Pancreas (tissue), 10 donors: ENCODE measurements around the gene RNF227. TPM values are rescaled to one million over a fixed set of nuclear protein-coding genes. Genes with fewer than 3 reads are reported as not detected.

Source experiments
- ATAC-seq, 4 donors: fragments of 200-7000 bp; cut with Tn5 transposase; one replicate each; pipeline versions ENCODE4 v1.8.0 to v1.9.1; 2020; ENCODE audit warnings: mild to moderate bottlenecking in 4 of 4, moderate library complexity in 4 of 4
- DNase-seq, 6 donors: peaks; one replicate each; pipeline ENCODE4 v3.0.0-alpha.2; 2020
- FAIRE-seq: peaks from 2 replicates; lab custom pipeline; 2012; peaks lifted over from hg19 to GRCh38; lab: Jason Lieb, UNC
- H3K27ac ChIP-seq, 4 donors: fragments of 200-600 bp; sonication (generic); 1 replicate in 3 of 4; 2 replicates in 1 of 4; pipeline versions ENCODE4 v1.5.0 to v1.8.0; 2020
- H3K27me3 ChIP-seq, 4 donors: fragments of 200-600 bp; one replicate each; pipeline ENCODE4 v1.8.0; 2021
- H3K36me3 ChIP-seq, 3 donors: fragments of 200-600 bp; sonication (generic) in 1 of 3; one replicate each; pipeline versions ENCODE4 v1.5.0 to v1.8.0; 2020 to 2021
- H3K4me1 ChIP-seq, 3 donors: fragments of 200-600 bp; one replicate each; pipeline ENCODE4 v1.8.0; 2021
- H3K4me3 ChIP-seq, 4 donors: fragments of 200-600 bp; sonication (generic) in 2 of 4; one replicate each; pipeline versions ENCODE4 v1.5.0 to v1.8.0; 2020 to 2021
- H3K9me3 ChIP-seq, 4 donors: fragments of 200-600 bp; one replicate each; pipeline ENCODE4 v1.8.0; 2021
- CTCF ChIP-seq, 4 donors: fragments of 200-600 bp; sonication (generic) in 3 of 4; IDR thresholded peaks; one replicate each; pipeline versions ENCODE4 v1.5.0 to v1.8.0; 2021; ENCODE audit warnings: antibody characterized with exemption in 4 of 4
- WGBS, 2 donors: extraction: QIAGEN DNeasy Blood & Tissue Kit; methylation state at CpG; one replicate each; pipeline ENCODE4 v1.1.7; 2013; 5-methylcytosine and 5-hydroxymethylcytosine counted together
- intact Hi-C, 3 donors: fragments of 100-400 bp; cut with DNase I; formaldehyde crosslinking; loops; one replicate each; pipeline versions ENCODE4 v1.11.1 to v1.14.2; 2022
- polyA plus RNA-seq, 2 donors: library from polyadenylated mRNA; stranded (reverse); fragments of 200-250 nt; gene quantifications; one replicate each; pipeline ENCODE4 v1.2.3, GENCODE V29; 2013
- total RNA-seq, 6 donors: library from RNA; stranded (reverse); fragmentation: NEBNext Ultra II Directional in 4 of 6; extraction: Animal tissue kit (Norgen Biotek cat#: 25700) in 4 of 6; gene quantifications; one replicate each; pipeline versions ENCODE4 v1.2.1 to v1.2.4, GENCODE V29; 2021 to 2023
- donor health status: healthy with polysubstance abuse.
- donor health status: DM: no; HTN: no; CAD: no; lungs with moderate emphysema.
- donor health status: DM: no; HTN: no; CAD: no.
- donor health status: control.
- donor health status: control.
- donor health status: Bipolar disorder and iron deficiency.
- donor health status: DM: yes; HTN: yes; CAD: no.
- donor health status: DM: no; HTN: no; CAD: no.
- donor health status: DM: no; HTN: no; CAD: no.
- donor health status: DM: yes; HTN: yes; CAD: no.

RNF227 gene
- total and polyA plus RNA-seq, 8 donors: 1.2 to 3.0 (median 2.0) TPM

GRCh38 chr17:7946441-7946840 lies 30.4 kb upstream of the RNF227 start:
- no peaks in the 10 kb centered on the region for H3K27me3 ChIP-seq
- FAIRE-seq (no peak), ATAC-seq (no peak), DNase-seq (no peak)
- TF ChIP-seq CTCF (IDR thresholded peaks at IDR 0.05): no peak
- 69 to 91% methylated on average over 5 of the region's 5 CpGs for WGBS, 2 donors
- no peaks in the 10 kb centered on the region for H3K9me3 ChIP-seq
- H3K27ac ChIP-seq: no peak overlapping the region
- H3K36me3 ChIP-seq: peaks cover 2 to 47% (median 10%) of the 10 kb centered on the region in 3 donors
- H3K4me1 ChIP-seq: no peaks in the 10 kb centered on the region
- no peak overlapping the region for H3K4me3 ChIP-seq
- intact Hi-C loops: no loop called here

GRCh38 chr17:7945651-7946050 lies 29.6 kb upstream of the RNF227 start:
- intact Hi-C loops: no loop called here
- ATAC-seq (no peak), DNase-seq (no peak), FAIRE-seq (no peak)
- no peaks in the 10 kb centered on the region for H3K9me3 ChIP-seq
- no peaks in the 10 kb centered on the region for H3K4me1 ChIP-seq
- 88 to 96% methylated on average over 7 of the region's 7 CpGs for WGBS, 2 donors
- no peak overlapping the region for H3K4me3 ChIP-seq
- H3K27ac ChIP-seq: no peak overlapping the region
- peaks cover 2 to 53% (median 10%) of the 10 kb centered on the region in 3 donors for H3K36me3 ChIP-seq
- TF ChIP-seq CTCF (IDR thresholded peaks at IDR 0.05): no peak
- H3K27me3 ChIP-seq: no peaks in the 10 kb centered on the region

- Histone ChIP-seq H3K27me3 (no peaks in the 10 kb centered on the region), H3K36me3 (peaks cover 2 to 64% (median 10%) of the 10 kb centered on the region in 3 donors), H3K4me1 (no peaks in the 10 kb centered on the region), H3K4me3 (no peak overlapping the region), H3K27ac (no peak overlapping the region), H3K9me3 (no peaks in the 10 kb centered on the region)
- intact Hi-C loops: no loop called here
- DNase-seq (no peak), FAIRE-seq (no peak), ATAC-seq (no peak)
- WGBS, 2 donors: 95% methylated on average over 9 of the region's 9 CpGs
- no peak for TF ChIP-seq CTCF (IDR thresholded peaks at IDR 0.05)
Measured at GRCh38 chr17:7944326-7944725, 28.2 kb upstream of the RNF227 start.

GRCh38 chr17:7943291-7943690 lies 27.2 kb upstream of the RNF227 start:
- H3K27me3 ChIP-seq: no peaks in the 10 kb centered on the region
- no peak overlapping the region for H3K4me3 ChIP-seq
- TF ChIP-seq CTCF (IDR thresholded peaks at IDR 0.05): no peak
- 92 to 96% methylated on average over 13 of the region's 13 CpGs for WGBS, 2 donors
- H3K4me1 ChIP-seq: no peaks in the 10 kb centered on the region
- no peak overlapping the region for H3K27ac ChIP-seq
- DNase-seq (no peak), ATAC-seq (no peak), FAIRE-seq (no peak)
- no peaks in the 10 kb centered on the region for H3K9me3 ChIP-seq
- peaks cover 2 to 59% (median 10%) of the 10 kb centered on the region in 3 donors for H3K36me3 ChIP-seq
- intact Hi-C loops: no loop called here

- WGBS, 2 donors: 89 to 93% methylated on average over 6 of the region's 6 CpGs
Measured at GRCh38 chr17:7940743-7941142, 24.7 kb upstream of the RNF227 start.

More at GRCh38 chr17:7940743-7941142, 24.7 kb upstream of the RNF227 start:
- peaks cover under 1 to 54% (median 7%) of the 10 kb centered on the region in 3 donors for H3K36me3 ChIP-seq
- H3K4me1 ChIP-seq: no peaks in the 10 kb centered on the region
- no peak for TF ChIP-seq CTCF (IDR thresholded peaks at IDR 0.05)
- no peak for ATAC-seq
- no peak overlapping the region for H3K27ac ChIP-seq
- no peak for FAIRE-seq
- intact Hi-C loops: no loop called here
- no peaks in the 10 kb centered on the region for H3K27me3 ChIP-seq
- DNase-seq: no peak
- no peaks in the 10 kb centered on the region for H3K9me3 ChIP-seq
- no peak overlapping the region for H3K4me3 ChIP-seq
